Measurements from ENCODE around the gene HJV.

GRCh38 chr1:145991735-145992412, 29.7 kb downstream of the HJV start:
- TF ChIP-seq HOXC10 (CRISPR knock-in tag; IDR thresholded peaks at IDR 0.05) (no peak), PATZ1 (tag by site-specific recombination; IDR thresholded peaks at IDR 0.05) (no peak), ZNF791 (tag by site-specific recombination; IDR thresholded peaks at IDR 0.05) (no peak), ZNF645 (tag by site-specific recombination; IDR thresholded peaks at IDR 0.05) (no peak), ZNF2 (tag by site-specific recombination; IDR thresholded peaks at IDR 0.05) (no peak), ZNF600 (tag by site-specific recombination; IDR thresholded peaks at IDR 0.05) (no peak), ZNF350 (tag by site-specific recombination; IDR thresholded peaks at IDR 0.05) (no peak)
